Measurements from ENCODE around the gene ADCY7. TPM values are rescaled to one million over a fixed set of nuclear protein-coding genes. Genes with fewer than 3 reads are reported as not detected.
A peak's percentile ranks its signal among the peaks of the same experiment; 100 is the strongest.

The ADCY7 gene
- total and polyA plus RNA-seq, 9 of the 15 experiments (the other 6 are each of a cell fraction or from before 2014, with no cell fraction given), result 2.3 to 108 (median 28.6) TPM

DNA sequence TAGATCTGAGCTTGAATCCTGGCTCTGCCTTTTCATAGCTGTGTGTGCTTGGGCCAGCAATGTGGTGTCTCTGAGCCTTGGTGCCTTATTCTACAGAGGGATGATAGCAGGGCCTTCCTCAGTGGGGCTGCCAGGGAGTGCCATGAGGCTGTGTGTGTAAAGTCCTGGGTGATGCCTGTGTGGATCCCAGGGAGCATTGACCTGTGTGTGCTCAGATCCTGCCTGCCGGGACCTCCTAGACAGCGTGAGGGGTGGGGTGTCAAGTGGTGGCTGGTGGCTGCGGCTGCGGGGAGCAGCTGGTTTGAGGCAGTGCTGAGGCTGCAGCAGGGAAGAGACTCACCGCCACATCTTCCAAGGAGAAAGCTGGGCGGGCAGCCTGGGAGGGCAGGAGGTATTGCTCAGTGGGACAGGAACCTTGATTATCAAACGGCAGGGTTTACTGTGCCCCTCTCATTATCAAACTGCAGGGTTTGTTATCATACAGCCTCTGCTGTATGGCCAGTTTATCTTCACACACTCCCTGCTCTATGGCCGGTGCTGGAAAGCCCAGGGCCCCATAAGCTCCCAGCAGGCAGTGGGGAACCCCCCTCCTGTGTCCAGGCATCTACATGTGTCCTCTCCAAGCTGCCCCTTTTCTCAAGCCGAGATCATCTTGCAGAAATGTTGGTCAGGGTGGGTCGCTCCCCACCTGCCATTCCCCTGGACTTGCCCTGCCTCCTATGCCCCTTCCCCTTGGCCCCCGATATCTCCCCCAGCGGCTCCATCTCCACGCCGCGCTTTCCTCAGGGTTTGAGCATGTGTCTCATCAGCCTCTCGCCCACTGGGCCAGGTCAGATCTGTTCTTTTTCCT lies 3.1 kb upstream of the ADCY7 start:
- CTCF ChIA-PET (ENCODE audit: low intra/inter-chr PET ratio), result no interaction called here
- TF ChIP-seq ZNF224 (CRISPR knock-in tag; IDR thresholded peaks at IDR 0.05), result no peak
- TF ChIP-seq MAFG (tag; conservative IDR thresholded peaks at IDR 0.05), result no peak
- no peak for TF ChIP-seq STAT5B (CRISPR knock-in tag; IDR thresholded peaks at IDR 0.05)
- TF ChIP-seq ETV1 (tag; conservative IDR thresholded peaks at IDR 0.05; ENCODE audit: low read depth), result no peak
- TF ChIP-seq EWSR1 (IDR thresholded peaks at IDR 0.05; ENCODE audit: borderline replicate concordance, low read depth, partially characterized antibody), result no peak
- TF ChIP-seq, protein P1, sequence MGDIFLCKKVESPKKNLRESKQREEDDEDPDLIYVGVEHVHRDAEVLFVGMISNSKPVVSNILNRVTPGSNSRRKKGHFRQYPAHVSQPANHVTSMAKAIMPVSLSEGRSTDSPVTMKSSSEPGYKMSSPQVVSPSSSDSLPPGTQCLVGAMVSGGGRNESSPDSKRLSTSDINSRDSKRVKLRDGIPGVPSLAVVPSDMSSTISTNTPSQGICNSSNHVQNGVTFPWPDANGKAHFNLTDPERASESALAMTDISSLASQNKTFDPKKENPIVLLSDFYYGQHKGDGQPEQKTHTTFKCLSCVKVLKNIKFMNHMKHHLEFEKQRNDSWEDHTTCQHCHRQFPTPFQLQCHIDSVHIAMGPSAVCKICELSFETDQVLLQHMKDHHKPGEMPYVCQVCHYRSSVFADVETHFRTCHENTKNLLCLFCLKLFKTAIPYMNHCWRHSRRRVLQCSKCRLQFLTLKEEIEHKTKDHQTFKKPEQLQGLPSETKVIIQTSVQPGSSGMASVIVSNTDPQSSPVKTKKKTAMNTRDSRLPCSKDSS (IDR thresholded peaks at IDR 0.05; ENCODE audit: low read depth, partially characterized antibody), result no peak
- TF ChIP-seq, protein P2, sequence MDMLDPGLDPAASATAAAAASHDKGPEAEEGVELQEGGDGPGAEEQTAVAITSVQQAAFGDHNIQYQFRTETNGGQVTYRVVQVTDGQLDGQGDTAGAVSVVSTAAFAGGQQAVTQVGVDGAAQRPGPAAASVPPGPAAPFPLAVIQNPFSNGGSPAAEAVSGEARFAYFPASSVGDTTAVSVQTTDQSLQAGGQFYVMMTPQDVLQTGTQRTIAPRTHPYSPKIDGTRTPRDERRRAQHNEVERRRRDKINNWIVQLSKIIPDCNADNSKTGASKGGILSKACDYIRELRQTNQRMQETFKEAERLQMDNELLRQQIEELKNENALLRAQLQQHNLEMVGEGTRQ (CRISPR knock-in tag; IDR thresholded peaks at IDR 0.05), result no peak
- no peak for TF ChIP-seq TCFL5 (CRISPR knock-in tag; conservative IDR thresholded peaks at IDR 0.05)
- TF ChIP-seq ELF1 (tag; IDR thresholded peaks at IDR 0.05), result no peak
- peak; percentile 73; the same call in 1 of the 2 replicates for TF ChIP-seq CC2D1A (IDR thresholded peaks at IDR 0.05)
- TF ChIP-seq SPI1 (IDR thresholded peaks at IDR 0.05; ENCODE audit: borderline replicate concordance, low read depth, low read length), result no peak
- TF ChIP-seq YBX1 (IDR thresholded peaks at IDR 0.05), result no peak
- TF ChIP-seq, protein P3, sequence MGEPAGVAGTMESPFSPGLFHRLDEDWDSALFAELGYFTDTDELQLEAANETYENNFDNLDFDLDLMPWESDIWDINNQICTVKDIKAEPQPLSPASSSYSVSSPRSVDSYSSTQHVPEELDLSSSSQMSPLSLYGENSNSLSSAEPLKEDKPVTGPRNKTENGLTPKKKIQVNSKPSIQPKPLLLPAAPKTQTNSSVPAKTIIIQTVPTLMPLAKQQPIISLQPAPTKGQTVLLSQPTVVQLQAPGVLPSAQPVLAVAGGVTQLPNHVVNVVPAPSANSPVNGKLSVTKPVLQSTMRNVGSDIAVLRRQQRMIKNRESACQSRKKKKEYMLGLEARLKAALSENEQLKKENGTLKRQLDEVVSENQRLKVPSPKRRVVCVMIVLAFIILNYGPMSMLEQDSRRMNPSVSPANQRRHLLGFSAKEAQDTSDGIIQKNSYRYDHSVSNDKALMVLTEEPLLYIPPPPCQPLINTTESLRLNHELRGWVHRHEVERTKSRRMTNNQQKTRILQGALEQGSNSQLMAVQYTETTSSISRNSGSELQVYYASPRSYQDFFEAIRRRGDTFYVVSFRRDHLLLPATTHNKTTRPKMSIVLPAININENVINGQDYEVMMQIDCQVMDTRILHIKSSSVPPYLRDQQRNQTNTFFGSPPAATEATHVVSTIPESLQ (CRISPR knock-in tag; IDR thresholded peaks at IDR 0.05), result 0 out of 2 replicates have a peak, but pooled peaks have one; percentile 54
- TF ChIP-seq ZNF23 (CRISPR knock-in tag; IDR thresholded peaks at IDR 0.05), result no peak
- TF ChIP-seq SAFB (IDR thresholded peaks at IDR 0.05; ENCODE audit: borderline replicate concordance, low read depth, low read length), result no peak
- TF ChIP-seq FOS (IDR thresholded peaks at IDR 0.05; ENCODE audit: extremely low read depth, insufficient read length), result no peak
- TF ChIP-seq ZNF253 (CRISPR knock-in tag; conservative IDR thresholded peaks at IDR 0.05), result no peak
- TF ChIP-seq ZNF133 (CRISPR knock-in tag; IDR thresholded peaks at IDR 0.05), result no peak
- TF ChIP-seq NFATC3 (IDR thresholded peaks at IDR 0.05), result no peak

More for the DNA sequence above, 3.1 kb upstream of the ADCY7 start:
- peak; percentile 94 for FAIRE-seq
- peaks cover 66 to 83% of the 10 kb centered on the region in 2 experiments for H3K4me1 ChIP-seq (replicated peaks in 1 of 2; ENCODE audit: control insufficient read depth in 2 of 2, insufficient read depth in 2 of 2, low read length in 2 of 2)
- H4K20me1 ChIP-seq (replicated peaks; ENCODE audit: control insufficient read depth, insufficient read depth, low read length), result no peaks in the 10 kb centered on the region
- no peaks in the 10 kb centered on the region for H3K9me3 ChIP-seq (replicated peaks; ENCODE audit: control insufficient read depth, insufficient read depth, low read depth, low read length)
- DNase-seq (ENCODE audit: extremely low read depth in 1 of 4, low spot score in 3 of 4), result peak; percentile 43 to 86 (median 58)
- no peaks in the 10 kb centered on the region for H3K27me3 ChIP-seq (ENCODE audit: control insufficient read depth in 2 of 2, insufficient read depth in 2 of 2, low read length in 2 of 2)
- H3K9ac ChIP-seq (ENCODE audit: insufficient read depth in 1 of 2, low read depth in 2 of 2, low read length in 2 of 2), result peak overlapping the region; percentile 80 to 85
- H3K79me2 ChIP-seq (ENCODE audit: control insufficient read depth, insufficient read depth, low read length), result peaks cover 72% of the 10 kb centered on the region
- intact Hi-C loops (cut with micrococcal nuclease) (no loop called here), in situ Hi-C loops (cut with MboI) (loop anchor here (25.0 kb wide), 1 partner anchor 1651 kb away; the partner anchor contains the start of gene N4BP1)
- H3K36me3 ChIP-seq (ENCODE audit: control insufficient read depth, insufficient read depth, low read length), result no peaks in the 10 kb centered on the region
- POLR2A ChIA-PET, result interaction anchor here (1.6 to 3.8 kb wide), 3 partner anchors 9 to 13 kb away, joined by 13 to 34 read pairs (median 22); no protein-coding TSS in a partner anchor
- H2AFZ ChIP-seq (ENCODE audit: low read depth, low read length), result peak overlapping the region; percentile 85
- H3K4me3 ChIP-seq, result peak overlapping the region; percentile 21; the same call in 1 of the 2 replicates
- peak; percentile 70 for ATAC-seq
- no peaks in the 10 kb centered on the region for H3K9me1 ChIP-seq (ENCODE audit: control insufficient read depth, insufficient read depth, low read length)
- H3K27ac ChIP-seq (ENCODE audit: extremely low read depth, low read depth, low read length), result peak overlapping the region; percentile 91
- 6% methylated on average over 12 of the region's 16 CpGs for WGBS (ENCODE audit: insufficient coverage, low coverage, missing lambda C conversion rate)
- BruUV-seq (replicated peaks), result no TSS peak
- H3K4me2 ChIP-seq (ENCODE audit: insufficient read depth, low read length), result peak overlapping the region; percentile 80
